OCI-LY1 (cell line): ENCODE measurements around the gene KLRF2.

Experiments used
- CTCF ChIP-seq: fragments of 200-600 bp; sonication (generic), shearing (Covaris generic); IDR thresholded peaks from 2 replicates; pipeline ENCODE4 v1.5.1; 2017; ENCODE audit warnings: mild to moderate bottlenecking, antibody characterized with exemption, low read length, moderate library complexity, mixed read lengths
- EZH2 ChIP-seq: fragments of 200-600 bp; sonication (generic), shearing (Covaris generic); IDR thresholded peaks from 2 replicates; pipeline ENCODE4 v1.8.0; 2017; ENCODE audit warnings: borderline replicate concordance, mixed run types, mild to moderate bottlenecking, antibody characterized with exemption, low read length, moderate library complexity, mixed read lengths

- TF ChIP-seq CTCF (no peak), EZH2 (no peak)
Observed at GRCh38 chr12:9909724-9910123, 28.4 kb downstream of the KLRF2 start.
